DND-41 (cell line): ENCODE results near the gene GLT6D1.
"Not testable (repeated sequence)": the region's sequence is repeated elsewhere in the genome, so short reads cannot be mapped to it uniquely, and the experiment has no call there.

Source experiments
- ATAC-seq: fragments of 200-7000 bp; cut with Tn5 transposase; 3 replicates; pipeline ENCODE4 v1.9.1; 2021; ENCODE audit warnings: low read depth; ENCODE audit not compliant: insufficient read depth
- DNase-seq: peaks from one replicate; pipeline ENCODE4 v3.0.0-alpha.2; 2020
- H2AFZ ChIP-seq: 2 replicates; pipeline ENCODE4 v1.6.0; 2012; ENCODE audit warnings: low read depth, low read length
- H3K27ac ChIP-seq: 2 replicates; pipeline ENCODE4 v1.5.1; 2012; ENCODE audit warnings: low read length, inconsistent platforms
- H3K27me3 ChIP-seq: fragments of 200-600 bp; sonication (generic); 2 replicates; pipeline ENCODE4 v1.6.0; 2012; ENCODE audit warnings: low read length, mild to moderate bottlenecking, inconsistent platforms; ENCODE audit not compliant: insufficient read depth, poor library complexity
- H3K36me3 ChIP-seq: 2 replicates; pipeline ENCODE4 v1.5.1; 2012; ENCODE audit warnings: low read length, inconsistent platforms; ENCODE audit not compliant: insufficient read depth
- H3K4me1 ChIP-seq: 2 replicates; pipeline ENCODE4 v1.5.1; 2012; ENCODE audit warnings: mild to moderate bottlenecking, low read length; ENCODE audit not compliant: insufficient read depth
- H3K4me2 ChIP-seq: 2 replicates; pipeline ENCODE4 v1.6.0; 2012; ENCODE audit warnings: mild to moderate bottlenecking, moderate library complexity, low read length, inconsistent platforms; ENCODE audit not compliant: insufficient read depth
- H3K4me3 ChIP-seq, 2 experiments: fragments of 200-600 bp in 1 of 2; shearing (Covaris generic) in 1 of 2; 2 replicates each; pipeline ENCODE4 v1.5.1; 2012 to 2016; ENCODE audit warnings: inconsistent platforms in 2 of 2, low read length in 2 of 2, mild to moderate bottlenecking in 2 of 2, low read depth in 1 of 2, moderate library complexity in 1 of 2
- H3K79me2 ChIP-seq: 2 replicates; pipeline ENCODE4 v1.6.0; 2012; ENCODE audit warnings: low read length, inconsistent platforms; ENCODE audit not compliant: insufficient read depth
- H3K9ac ChIP-seq: 2 replicates; pipeline ENCODE4 v1.6.0; 2012; ENCODE audit warnings: low read depth, mild to moderate bottlenecking, inconsistent platforms, low read length, moderate library complexity
- H3K9me3 ChIP-seq: 2 replicates; pipeline ENCODE4 v1.5.1; 2012; ENCODE audit warnings: low read length, moderate library complexity, mild to moderate bottlenecking, inconsistent platforms; ENCODE audit not compliant: insufficient read depth, severe bottlenecking
- H4K20me1 ChIP-seq: 2 replicates; pipeline ENCODE4 v1.6.0; 2012; ENCODE audit warnings: low read length; ENCODE audit not compliant: insufficient read depth
- CTCF ChIP-seq: IDR thresholded peaks from 2 replicates; pipeline ENCODE4 v1.5.1; 2012; ENCODE audit warnings: borderline replicate concordance, low read length, moderate library complexity, mild to moderate bottlenecking; ENCODE audit not compliant: poor library complexity, severe bottlenecking; ENCODE audit errors: extremely low read depth
- EZH2 ChIP-seq: IDR thresholded peaks from 3 replicates; pipeline ENCODE4 v1.6.1; 2012; ENCODE audit warnings: borderline replicate concordance, low read depth, mild to moderate bottlenecking, moderate library complexity, low read length, inconsistent platforms; ENCODE audit not compliant: severe bottlenecking

GLT6D1 gene

DNA sequence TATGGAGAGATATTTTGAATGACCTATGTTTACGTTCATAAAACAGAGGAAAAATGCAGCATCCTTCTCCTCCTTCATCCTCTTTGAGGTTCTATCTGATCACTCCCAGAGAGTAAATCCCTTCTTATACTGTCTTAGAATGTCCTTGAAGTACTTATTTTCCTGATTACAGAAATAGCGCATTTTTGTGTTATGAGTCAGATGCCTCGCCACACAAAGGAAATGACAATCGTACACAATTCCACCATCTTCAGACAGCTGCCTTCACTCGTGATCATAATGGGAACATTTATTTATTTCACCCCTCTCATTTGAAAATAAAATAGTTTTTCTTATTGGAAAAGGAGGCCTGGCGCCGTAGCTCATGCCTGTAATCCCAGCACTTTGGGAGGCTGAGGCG, 2.4 kb upstream of the GLT6D1 start:
- H3K4me2 ChIP-seq = no peak overlapping the region
- H3K4me1 ChIP-seq = no peaks in the 10 kb centered on the region
- H4K20me1 ChIP-seq = no peaks in the 10 kb centered on the region
- ATAC-seq (no peak), DNase-seq (no peak)
- no peak overlapping the region for H3K4me3 ChIP-seq
- no peak for TF ChIP-seq CTCF
- TF ChIP-seq EZH2 = no peak
- no peaks in the 10 kb centered on the region for H3K27me3 ChIP-seq
- H3K79me2 ChIP-seq = no peaks in the 10 kb centered on the region
- no peak overlapping the region for H2AFZ ChIP-seq
- no peak overlapping the region for H3K9ac ChIP-seq
- peaks cover 6% of the 10 kb centered on the region for H3K9me3 ChIP-seq
- H3K36me3 ChIP-seq = no peaks in the 10 kb centered on the region
- no peak overlapping the region for H3K27ac ChIP-seq

DNA sequence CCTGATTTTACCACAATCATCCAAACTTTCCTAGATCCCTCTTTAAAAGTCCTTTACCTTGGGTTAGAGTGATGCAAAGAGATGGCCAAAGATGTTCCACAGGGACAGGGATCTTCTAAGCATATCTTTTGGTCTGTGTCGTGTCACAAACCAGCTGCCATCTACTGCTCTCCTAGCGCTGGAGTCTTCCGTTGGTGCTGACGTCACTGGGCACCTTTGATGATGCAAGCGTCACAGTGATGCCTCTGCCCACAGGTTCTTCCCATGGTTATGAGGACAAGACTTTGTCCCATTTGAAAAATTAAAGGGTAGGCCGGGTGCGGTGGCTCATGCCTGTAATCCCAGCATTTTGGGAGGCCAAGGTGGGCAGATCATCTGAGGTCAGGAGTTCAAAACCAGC, 1.7 kb upstream of the GLT6D1 start:
- Histone ChIP-seq H3K27me3 (no peaks in the 10 kb centered on the region), H3K4me1 (no peaks in the 10 kb centered on the region), H2AFZ (no peak overlapping the region), H3K36me3 (no peaks in the 10 kb centered on the region), H3K9ac (no peak overlapping the region), H3K4me2 (no peak overlapping the region), H3K9me3 (peaks cover 6% of the 10 kb centered on the region), H4K20me1 (no peaks in the 10 kb centered on the region), H3K4me3 (no peak overlapping the region), H3K27ac (no peak overlapping the region), H3K79me2 (no peaks in the 10 kb centered on the region)
- no peak for TF ChIP-seq CTCF
- TF ChIP-seq EZH2 = no peak
- no peak for ATAC-seq
- DNase-seq = no peak

GRCh38 chr9:135636930-135637530, 2.3 kb downstream of the GLT6D1 start:
- DNase-seq, H3K27ac ChIP-seq: not testable (repeated sequence)

GRCh38 chr9:135632841-135633240, 6.5 kb downstream of the GLT6D1 start:
- no peak overlapping the region for H3K4me3 ChIP-seq

More at GRCh38 chr9:135636930-135637530, 2.3 kb downstream of the GLT6D1 start:
- not testable (repeated sequence) for H4K20me1 ChIP-seq, H3K4me2 ChIP-seq, H3K27me3 ChIP-seq, H3K4me1 ChIP-seq, H3K36me3 ChIP-seq, H3K9ac ChIP-seq, H3K9me3 ChIP-seq, H3K4me3 ChIP-seq, ATAC-seq, H2AFZ ChIP-seq, H3K79me2 ChIP-seq

More at GRCh38 chr9:135632841-135633240, 6.5 kb downstream of the GLT6D1 start:
- Histone ChIP-seq H3K79me2 (no peaks in the 10 kb centered on the region), H3K4me2 (no peak overlapping the region), H2AFZ (no peak overlapping the region), H3K27me3 (no peaks in the 10 kb centered on the region), H3K36me3 (no peaks in the 10 kb centered on the region), H4K20me1 (no peaks in the 10 kb centered on the region), H3K4me1 (no peaks in the 10 kb centered on the region), H3K9ac (no peak overlapping the region), H3K9me3 (peaks cover 7% of the 10 kb centered on the region), H3K27ac (no peak overlapping the region)
- no peak for TF ChIP-seq CTCF
- TF ChIP-seq EZH2 = no peak
- DNase-seq (no peak), ATAC-seq (no peak)
